ENCODE measurements around the gene FBXO2. TPM values are rescaled to one million over a fixed set of nuclear protein-coding genes. Genes with fewer than 3 reads are reported as not detected.

Gene FBXO2
- total and polyA plus RNA-seq, 9 of the 15 experiments (the other 6 are each of a cell fraction or from before 2014, with no cell fraction given), result 0.04 to 1.9 (median 0.27) TPM

DNA sequence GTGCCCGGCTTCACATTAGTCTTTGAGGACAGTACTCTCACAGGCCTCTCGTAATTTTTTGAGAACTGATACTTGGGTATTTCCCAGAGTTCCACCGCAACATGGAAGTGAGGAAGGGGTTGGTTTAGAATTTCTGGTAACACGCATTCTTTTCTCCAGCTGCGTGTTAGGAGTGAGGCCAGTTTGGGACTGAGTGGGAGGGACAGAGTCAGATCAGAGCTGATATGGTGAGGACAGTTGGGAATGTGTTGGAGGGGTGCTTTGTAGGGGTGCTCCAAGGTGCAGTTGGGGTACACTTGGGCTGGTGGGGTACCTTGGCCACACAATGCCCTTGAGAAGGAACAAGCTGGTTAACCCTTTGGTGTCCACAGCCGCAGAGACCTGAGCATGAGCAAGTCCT lies 16.5 kb upstream of the FBXO2 start (continued):
- TF ChIP-seq TFAP4 (CRISPR knock-in tag; IDR thresholded peaks at IDR 0.05; ENCODE audit: borderline replicate concordance), result peak; percentile 42; the same call in 1 of the 2 replicates
- no peak for TF ChIP-seq TBP (optimal IDR thresholded peaks at IDR 0.05; ENCODE audit: low read depth, low read length)
- no peak for TF ChIP-seq ZNF766 (CRISPR knock-in tag; conservative IDR thresholded peaks at IDR 0.05)
- no peak for TF ChIP-seq NONO (IDR thresholded peaks at IDR 0.05; ENCODE audit: low read depth in 2 of 2, low read length in 1 of 2)
- no peak for TF ChIP-seq ZNF561 (CRISPR knock-in tag; conservative IDR thresholded peaks at IDR 0.05)
- 0 out of 2 replicates have a peak, but pooled peaks have one; percentile 3 for TF ChIP-seq NFE2 (IDR thresholded peaks at IDR 0.05; ENCODE audit: low read depth)
- TF ChIP-seq MTA2 (IDR thresholded peaks at IDR 0.05; ENCODE audit: low read depth), result 0 out of 2 replicates have a peak, but pooled peaks have one; percentile 20
- peak; percentile 45; the same call in 1 of the 2 replicates for TF ChIP-seq SMARCE1 (IDR thresholded peaks at IDR 0.05)
- no peak for TF ChIP-seq ZNF217 (CRISPR knock-in tag; IDR thresholded peaks at IDR 0.05)
- TF ChIP-seq MAFK (IDR thresholded peaks at IDR 0.05; ENCODE audit: low read length), result no peak
- peak; percentile 73 for TF ChIP-seq GATA2 (CRISPR knock-in tag; IDR thresholded peaks at IDR 0.05)
- TF ChIP-seq, protein P1, sequence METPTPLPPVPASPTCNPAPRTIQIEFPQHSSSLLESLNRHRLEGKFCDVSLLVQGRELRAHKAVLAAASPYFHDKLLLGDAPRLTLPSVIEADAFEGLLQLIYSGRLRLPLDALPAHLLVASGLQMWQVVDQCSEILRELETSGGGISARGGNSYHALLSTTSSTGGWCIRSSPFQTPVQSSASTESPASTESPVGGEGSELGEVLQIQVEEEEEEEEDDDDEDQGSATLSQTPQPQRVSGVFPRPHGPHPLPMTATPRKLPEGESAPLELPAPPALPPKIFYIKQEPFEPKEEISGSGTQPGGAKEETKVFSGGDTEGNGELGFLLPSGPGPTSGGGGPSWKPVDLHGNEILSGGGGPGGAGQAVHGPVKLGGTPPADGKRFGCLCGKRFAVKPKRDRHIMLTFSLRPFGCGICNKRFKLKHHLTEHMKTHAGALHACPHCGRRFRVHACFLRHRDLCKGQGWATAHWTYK (CRISPR knock-in tag; IDR thresholded peaks at IDR 0.05), result peak; percentile 16; the same call in 1 of the 2 replicates
- TF ChIP-seq, protein P2, sequence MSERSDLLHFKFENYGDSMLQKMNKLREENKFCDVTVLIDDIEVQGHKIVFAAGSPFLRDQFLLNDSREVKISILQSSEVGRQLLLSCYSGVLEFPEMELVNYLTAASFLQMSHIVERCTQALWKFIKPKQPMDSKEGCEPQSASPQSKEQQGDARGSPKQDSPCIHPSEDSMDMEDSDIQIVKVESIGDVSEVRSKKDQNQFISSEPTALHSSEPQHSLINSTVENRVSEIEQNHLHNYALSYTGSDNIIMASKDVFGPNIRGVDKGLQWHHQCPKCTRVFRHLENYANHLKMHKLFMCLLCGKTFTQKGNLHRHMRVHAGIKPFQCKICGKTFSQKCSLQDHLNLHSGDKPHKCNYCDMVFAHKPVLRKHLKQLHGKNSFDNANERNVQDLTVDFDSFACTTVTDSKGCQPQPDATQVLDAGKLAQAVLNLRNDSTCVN (CRISPR knock-in tag; IDR thresholded peaks at IDR 0.05), result peak; percentile 94
- no peak for TF ChIP-seq HOXB6 (CRISPR knock-in tag; IDR thresholded peaks at IDR 0.05; ENCODE audit: borderline replicate concordance)
- peak; percentile 16 for TF ChIP-seq POLR2B (IDR thresholded peaks at IDR 0.05; ENCODE audit: low read depth, partially characterized antibody)
- peak in 1 of 2 experiments; percentile 59 for TF ChIP-seq AFF1 (IDR thresholded peaks at IDR 0.05; ENCODE audit: low read depth in 1 of 2, partially characterized antibody in 2 of 2)
- peak; percentile 14; the same call in 1 of the 2 replicates for TF ChIP-seq ERF (CRISPR knock-in tag; IDR thresholded peaks at IDR 0.05)
- no peak; the same call in none of the 2 replicates for TF ChIP-seq SUPT5H (IDR thresholded peaks at IDR 0.05)
- TF ChIP-seq FOS (IDR thresholded peaks at IDR 0.05; ENCODE audit: extremely low read depth, insufficient read length), result no peak
- peak in 1 of 2 experiments; percentile 63; a peak in 1 of 4 replicates for TF ChIP-seq KDM4B (IDR thresholded peaks at IDR 0.05; ENCODE audit: borderline replicate concordance in 2 of 2, low read depth in 1 of 2)
- peak; percentile 73 for TF ChIP-seq EGR1 (conservative IDR thresholded peaks at IDR 0.05)
- no peak for TF ChIP-seq MTF1 (CRISPR knock-in tag; IDR thresholded peaks at IDR 0.05; ENCODE audit: borderline replicate concordance)

All from K562 (cell line).